BE2C (cell line): ENCODE measurements around the gene LRMDA.

Source experiments
- DNase-seq: peaks from one replicate; pipeline ENCODE4 v3.0.0-alpha.2; 2020
- H3K27me3 ChIP-seq: fragments of 250-450 bp; sonication (Bioruptor Pico); 2 replicates; pipeline ENCODE4 v1.5.1; 2020; ENCODE audit warnings: mild to moderate bottlenecking
- H3K36me3 ChIP-seq: fragments of 250-450 bp; sonication (Bioruptor Pico); 2 replicates; pipeline ENCODE4 v1.5.1; 2020; ENCODE audit warnings: mild to moderate bottlenecking
- H3K4me1 ChIP-seq: fragments of 250-450 bp; sonication (Bioruptor Pico); 2 replicates; pipeline ENCODE4 v1.5.1; 2020
- H3K4me3 ChIP-seq: 2 replicates; pipeline ENCODE4 v1.5.1; 2011; ENCODE audit warnings: low read depth, low read length
- H3K9me3 ChIP-seq: fragments of 250-450 bp; sonication (Bioruptor Pico); 2 replicates; pipeline ENCODE4 v1.5.1; 2020
- TF ChIP-seq, protein P1 (sequence below): IDR thresholded peaks from 2 replicates; pipeline ENCODE4 v1.5.1; 2012; ENCODE audit warnings: mild to moderate bottlenecking, low read depth, low read length

The LRMDA gene

DNA sequence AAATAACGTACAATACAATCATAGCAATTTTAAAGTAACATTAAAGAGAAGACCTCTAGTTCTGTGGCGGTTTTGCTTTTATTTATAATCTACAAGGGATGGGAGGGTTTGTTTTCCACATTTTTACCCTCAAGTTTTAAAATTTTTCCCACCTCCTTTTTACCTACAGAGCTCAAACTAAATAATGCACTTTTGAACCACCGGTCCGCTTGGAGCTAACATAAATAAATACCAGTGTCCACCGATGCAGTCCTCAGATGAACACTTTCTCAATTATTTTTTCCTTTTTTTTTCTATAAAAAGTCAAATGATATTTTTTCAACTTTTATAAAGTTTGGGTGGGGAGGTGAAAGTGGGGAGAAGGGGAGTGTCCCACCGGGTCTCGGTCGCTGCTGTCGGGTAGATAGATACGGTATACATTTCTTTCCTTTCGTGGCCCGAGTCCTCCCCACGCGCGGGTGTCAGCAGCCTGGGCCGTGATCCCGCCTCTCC is 33.2 kb upstream of the LRMDA start:
- Histone ChIP-seq H3K4me1 (no peaks in the 10 kb centered on the region), H3K4me3 (no peak overlapping the region), H3K36me3 (peaks cover 13% of the 10 kb centered on the region), H3K9me3 (no peaks in the 10 kb centered on the region), H3K27me3 (peaks cover 4% of the 10 kb centered on the region)
- TF ChIP-seq, protein P1, sequence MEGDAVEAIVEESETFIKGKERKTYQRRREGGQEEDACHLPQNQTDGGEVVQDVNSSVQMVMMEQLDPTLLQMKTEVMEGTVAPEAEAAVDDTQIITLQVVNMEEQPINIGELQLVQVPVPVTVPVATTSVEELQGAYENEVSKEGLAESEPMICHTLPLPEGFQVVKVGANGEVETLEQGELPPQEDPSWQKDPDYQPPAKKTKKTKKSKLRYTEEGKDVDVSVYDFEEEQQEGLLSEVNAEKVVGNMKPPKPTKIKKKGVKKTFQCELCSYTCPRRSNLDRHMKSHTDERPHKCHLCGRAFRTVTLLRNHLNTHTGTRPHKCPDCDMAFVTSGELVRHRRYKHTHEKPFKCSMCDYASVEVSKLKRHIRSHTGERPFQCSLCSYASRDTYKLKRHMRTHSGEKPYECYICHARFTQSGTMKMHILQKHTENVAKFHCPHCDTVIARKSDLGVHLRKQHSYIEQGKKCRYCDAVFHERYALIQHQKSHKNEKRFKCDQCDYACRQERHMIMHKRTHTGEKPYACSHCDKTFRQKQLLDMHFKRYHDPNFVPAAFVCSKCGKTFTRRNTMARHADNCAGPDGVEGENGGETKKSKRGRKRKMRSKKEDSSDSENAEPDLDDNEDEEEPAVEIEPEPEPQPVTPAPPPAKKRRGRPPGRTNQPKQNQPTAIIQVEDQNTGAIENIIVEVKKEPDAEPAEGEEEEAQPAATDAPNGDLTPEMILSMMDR = no peak
- no peak for DNase-seq

DNA sequence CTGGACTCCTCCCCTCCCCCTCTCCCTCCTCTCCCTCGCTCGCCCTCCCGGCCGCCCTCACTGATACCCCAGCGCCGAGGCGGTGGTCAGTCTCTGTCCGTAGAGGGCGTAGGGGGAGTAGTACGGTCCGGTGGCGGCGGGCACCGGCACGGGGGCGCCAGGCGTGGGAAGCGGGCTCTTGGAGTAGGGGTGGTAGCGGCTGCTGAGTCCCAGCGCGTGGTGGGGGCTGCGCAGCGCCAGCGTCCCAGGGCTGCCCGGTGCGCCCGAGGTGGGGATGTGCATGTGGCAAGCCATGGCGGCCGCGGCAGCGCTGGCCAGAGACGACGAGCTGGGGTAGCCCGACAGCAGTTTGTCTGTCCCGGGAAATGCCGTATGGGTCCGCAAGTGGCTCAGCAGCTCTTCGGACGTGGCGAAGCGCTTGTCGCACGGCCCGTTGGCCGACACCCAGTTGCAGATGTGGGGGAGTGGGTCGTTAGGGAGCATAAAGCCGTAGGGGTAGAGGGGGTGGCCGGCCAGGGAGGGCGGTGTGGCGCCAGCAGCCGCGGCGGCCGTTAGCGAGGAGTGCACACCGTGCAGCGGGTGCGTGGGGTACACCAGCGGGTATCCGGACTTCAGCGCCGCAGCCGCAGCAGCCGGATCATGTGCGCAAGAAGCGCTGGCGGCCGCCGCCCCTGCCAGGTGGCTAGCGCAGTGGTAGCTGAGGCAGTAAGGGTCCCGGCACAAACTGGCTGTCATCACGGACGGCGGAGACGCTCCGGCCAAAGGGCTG is 32.5 kb upstream of the LRMDA start:
- Histone ChIP-seq H3K9me3 (no peaks in the 10 kb centered on the region), H3K4me1 (no peaks in the 10 kb centered on the region), H3K27me3 (peaks cover 11% of the 10 kb centered on the region), H3K4me3 (no peak overlapping the region), H3K36me3 (peaks cover 13% of the 10 kb centered on the region)
- TF ChIP-seq, protein P1 = no peak
- DNase-seq = no peak

GRCh38 chr10:75399461-75400162 is 31.8 kb upstream of the LRMDA start:
- TF ChIP-seq, protein P1 = peak; percentile 47
- Histone ChIP-seq H3K4me3 (peak overlapping the region; percentile 93), H3K36me3 (peaks cover 13% of the 10 kb centered on the region), H3K27me3 (peaks cover 18% of the 10 kb centered on the region), H3K4me1 (no peaks in the 10 kb centered on the region), H3K9me3 (no peaks in the 10 kb centered on the region)
- DNase-seq = peak; percentile 82

GRCh38 chr10:75400163-75400770 is 31.2 kb upstream of the LRMDA start:
- no peak for DNase-seq
- Histone ChIP-seq H3K4me3 (peak overlapping the region; percentile 93), H3K36me3 (peaks cover 13% of the 10 kb centered on the region), H3K27me3 (peaks cover 25% of the 10 kb centered on the region), H3K4me1 (no peaks in the 10 kb centered on the region; the same call in 1 of the 2 replicates), H3K9me3 (no peaks in the 10 kb centered on the region)
- TF ChIP-seq, protein P1 = no peak

GRCh38 chr10:75400771-75401568 is 30.5 kb upstream of the LRMDA start:
- Histone ChIP-seq H3K9me3 (no peaks in the 10 kb centered on the region), H3K4me3 (peak overlapping the region; percentile 93), H3K4me1 (no peaks in the 10 kb centered on the region; the same call in 1 of the 2 replicates), H3K36me3 (peaks cover 13% of the 10 kb centered on the region), H3K27me3 (peaks cover 28% of the 10 kb centered on the region)
- TF ChIP-seq, protein P1 = no peak
- peak; percentile 70 for DNase-seq
